Stimulated activated CD8-positive, alpha-beta memory T cell treated with anti-CD3 and anti-CD28 coated beads, Interleukin-7, amount 100 ng/mL, for 24 hours (primary cell): ENCODE results near the gene RGS6.

ENCODE experiments used
- DNase-seq: peaks from one replicate; pipeline ENCODE4 v3.0.0-alpha.2; 2020; ENCODE audit warnings: low read depth

Gene RGS6

GRCh38 chr14:72014486-72014885, 82.3 kb downstream of the RGS6 start:
- DNase-seq, result no peak

GRCh38 chr14:72017290-72017689, 85.1 kb downstream of the RGS6 start:
- no peak for DNase-seq

DNA sequence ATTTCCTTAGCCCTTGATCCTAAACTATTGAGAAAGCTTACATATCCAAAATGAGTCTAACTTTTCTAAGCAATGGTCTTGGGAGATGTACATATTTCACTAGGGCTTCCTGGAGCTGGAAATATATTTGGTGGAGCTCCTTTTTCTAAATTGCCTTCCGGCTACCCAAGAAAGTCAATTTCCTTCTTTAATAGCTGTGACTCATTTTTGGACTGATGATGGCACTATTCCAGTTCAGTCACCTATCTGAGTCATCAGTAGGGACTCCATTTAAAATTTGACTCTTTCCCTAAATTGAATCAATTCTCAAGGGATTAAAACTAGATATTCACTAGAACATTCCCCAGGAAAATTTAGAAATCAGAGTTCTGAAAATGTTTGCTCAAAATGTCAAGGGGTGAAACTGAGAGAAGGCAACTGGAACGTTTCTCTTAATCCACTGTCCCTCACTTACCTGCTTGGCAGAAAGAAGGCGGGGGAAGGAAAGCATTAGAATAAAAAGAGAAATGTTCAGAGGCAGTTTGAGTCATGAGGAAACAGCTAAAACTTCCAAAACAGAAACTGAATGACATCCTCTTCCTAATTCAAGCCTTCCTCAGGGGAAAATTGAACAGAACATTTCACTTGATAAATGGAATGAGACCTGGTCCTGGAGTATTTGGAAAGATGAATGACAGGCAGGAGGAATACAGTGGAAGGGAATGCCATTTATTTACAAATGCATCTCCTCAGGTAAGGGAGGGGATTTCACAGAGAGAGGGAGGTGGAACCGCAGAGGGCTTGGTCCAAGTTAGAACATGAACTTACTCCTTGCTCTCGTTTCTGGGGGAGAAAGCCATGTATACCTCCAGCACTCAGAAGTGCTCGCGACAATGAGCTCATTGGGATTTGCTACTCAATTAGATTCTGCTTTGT, 91.2 kb downstream of the RGS6 start:
- DNase-seq, result no peak

- DNase-seq, result peak; percentile 16
Measured at GRCh38 chr14:72024043-72024407, 91.8 kb downstream of the RGS6 start.

DNA sequence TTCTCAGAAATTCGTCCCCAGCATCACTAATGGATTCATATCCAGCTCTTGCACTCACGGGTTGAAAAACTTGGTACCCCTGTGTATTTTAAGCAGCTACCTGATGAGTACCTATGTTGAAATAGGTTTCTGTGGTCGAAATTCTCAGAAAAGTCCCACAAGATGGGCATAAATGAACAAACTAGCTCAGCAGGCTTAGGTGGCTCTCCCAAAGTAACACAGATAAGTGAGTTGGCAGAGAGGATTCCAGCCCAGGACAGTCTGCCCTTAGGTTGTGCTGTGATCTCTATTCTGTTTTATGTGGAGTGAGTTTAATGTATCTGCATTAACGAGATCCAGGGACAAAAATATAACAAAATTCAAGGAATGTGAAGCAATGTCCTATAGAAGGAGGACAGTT, 92.3 kb downstream of the RGS6 start:
- no peak for DNase-seq

- no peak for DNase-seq
Measured at GRCh38 chr14:72026536-72026935, 94.3 kb downstream of the RGS6 start.

DNA sequence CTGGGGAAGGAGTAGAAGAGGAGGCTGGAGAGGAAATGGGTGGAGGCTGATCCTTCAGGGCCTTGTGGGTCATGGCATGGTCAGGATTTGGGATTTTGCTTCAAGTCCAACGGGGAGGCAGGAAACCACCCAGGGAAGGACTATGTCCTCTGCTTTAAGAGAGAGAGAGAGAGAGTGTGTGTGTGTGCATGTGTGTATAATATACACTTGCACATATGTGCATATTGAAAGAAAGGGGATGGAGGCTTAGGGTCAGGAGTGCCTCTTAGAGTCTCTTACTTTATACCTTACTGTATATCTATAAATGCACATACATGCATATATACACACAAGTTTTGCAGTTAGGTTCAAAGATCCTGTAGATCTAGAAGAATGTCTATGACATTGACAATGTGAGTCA, 94.8 kb downstream of the RGS6 start:
- no peak for DNase-seq

- DNase-seq, result no peak
Measured at GRCh38 chr14:72033365-72033764, 101.1 kb downstream of the RGS6 start.

DNA sequence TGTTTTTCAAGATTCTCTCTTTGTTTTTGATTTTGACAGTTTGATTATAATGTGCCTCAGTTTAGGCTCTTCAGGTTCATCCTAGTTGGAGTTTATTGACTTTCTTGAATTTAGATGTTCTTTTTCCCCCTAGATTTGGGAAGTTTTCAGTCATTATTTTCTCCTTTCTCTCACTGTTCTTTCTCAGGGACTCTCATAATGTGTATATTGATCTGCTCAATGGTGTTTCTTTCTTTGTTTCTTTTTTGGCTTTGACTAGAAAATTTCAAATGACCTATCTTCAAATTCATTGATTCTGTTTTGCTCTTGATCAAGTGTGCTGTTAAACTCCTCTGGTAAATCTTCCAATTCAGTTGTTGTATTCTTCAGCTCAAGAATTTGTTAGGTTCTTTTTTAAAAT, 108.3 kb downstream of the RGS6 start:
- no peak for DNase-seq

GRCh38 chr14:72045271-72045670, 113.0 kb downstream of the RGS6 start:
- DNase-seq, result no peak

DNA sequence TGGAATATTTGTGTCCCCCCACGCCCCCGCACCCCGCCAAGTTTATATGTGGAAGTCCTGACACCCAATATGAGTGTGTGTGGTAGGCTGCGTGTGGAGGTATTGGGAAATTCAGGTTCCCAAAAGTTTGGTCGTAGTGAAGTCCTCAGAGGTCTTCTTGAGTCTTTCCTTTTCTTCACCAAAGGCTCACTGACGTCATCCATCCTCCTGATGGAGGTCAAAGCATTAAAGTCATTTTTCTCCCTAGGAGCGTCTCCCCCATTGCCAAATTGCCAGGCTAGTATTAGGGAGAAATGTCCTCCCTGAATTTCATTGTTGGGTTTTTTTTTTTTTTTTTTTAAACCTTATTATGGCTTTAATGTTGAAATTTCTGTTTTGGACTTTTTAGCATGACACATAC, 113.7 kb downstream of the RGS6 start:
- no peak for DNase-seq

DNA sequence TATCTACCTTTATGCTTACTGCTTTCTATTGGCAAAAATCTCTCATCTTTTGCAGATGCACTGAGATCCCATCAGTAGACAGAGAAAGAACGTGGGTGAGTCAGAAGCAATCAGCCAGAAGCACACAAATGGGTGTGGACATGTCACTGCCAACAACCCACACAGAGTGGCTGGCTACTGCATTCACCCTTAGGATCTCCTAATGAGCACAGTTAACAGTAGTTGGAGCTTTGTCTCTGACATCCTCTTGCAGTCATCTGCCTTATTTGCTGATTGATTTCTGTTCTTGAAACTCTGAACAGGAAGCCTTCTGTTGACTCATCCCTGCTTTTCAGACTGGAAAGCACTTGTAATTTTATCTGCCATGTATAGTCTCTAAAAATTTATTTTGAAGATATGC, 117.2 kb downstream of the RGS6 start:
- DNase-seq, result no peak

DNA sequence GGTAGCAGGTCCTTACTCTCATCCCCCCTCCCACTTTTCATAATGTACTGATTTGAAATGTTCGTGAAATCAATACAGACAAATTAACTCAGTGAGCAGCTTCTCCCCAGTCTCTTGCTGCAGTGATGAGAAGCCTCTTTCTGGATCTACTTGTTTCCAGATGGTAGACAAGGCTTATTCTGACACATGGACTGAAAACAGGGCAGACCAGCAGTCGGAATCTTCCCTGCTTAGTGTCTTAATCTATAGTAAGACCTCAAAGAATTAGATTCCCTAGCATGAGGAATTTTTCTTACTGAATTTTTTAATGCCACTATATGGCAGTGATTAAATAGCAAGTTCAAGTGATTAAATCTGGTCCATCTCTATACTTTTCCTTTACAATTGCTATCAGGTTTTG, 120.1 kb downstream of the RGS6 start:
- DNase-seq, result no peak

- no peak for DNase-seq
Measured at GRCh38 chr14:72053651-72054050, 121.4 kb downstream of the RGS6 start.

GRCh38 chr14:72054911-72055310, 122.7 kb downstream of the RGS6 start:
- DNase-seq, result no peak

DNA sequence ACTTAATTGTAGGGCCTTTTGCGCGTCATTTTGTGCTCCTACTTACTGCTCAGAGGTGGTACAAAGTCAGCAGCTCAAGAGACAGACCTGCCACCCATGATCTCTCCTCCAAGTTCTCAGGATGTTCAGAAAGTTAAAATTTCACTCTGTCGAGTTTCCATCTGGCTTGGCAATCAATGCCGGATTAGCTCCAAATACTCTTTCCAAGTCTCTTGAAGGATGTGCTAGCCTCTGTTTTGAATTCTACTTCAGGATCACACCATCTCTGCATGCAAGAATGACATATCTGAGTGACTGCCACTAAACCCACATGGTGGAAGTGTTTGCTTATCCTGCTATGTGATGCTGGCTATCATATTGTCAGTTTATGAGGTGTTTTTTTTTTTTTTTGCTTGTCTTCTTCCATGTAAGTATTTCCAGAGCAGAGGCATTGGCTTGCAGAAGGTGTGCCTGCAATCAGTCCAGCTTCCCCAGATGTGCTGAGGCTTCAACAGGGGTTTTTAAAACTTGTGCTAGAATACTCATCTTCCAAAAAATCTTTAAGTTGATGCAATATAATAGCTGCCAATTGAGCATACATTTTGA, 125.6 kb downstream of the RGS6 start:
- DNase-seq, result no peak

- no peak for DNase-seq
Measured at GRCh38 chr14:72060460-72060859, 128.2 kb downstream of the RGS6 start.

DNA sequence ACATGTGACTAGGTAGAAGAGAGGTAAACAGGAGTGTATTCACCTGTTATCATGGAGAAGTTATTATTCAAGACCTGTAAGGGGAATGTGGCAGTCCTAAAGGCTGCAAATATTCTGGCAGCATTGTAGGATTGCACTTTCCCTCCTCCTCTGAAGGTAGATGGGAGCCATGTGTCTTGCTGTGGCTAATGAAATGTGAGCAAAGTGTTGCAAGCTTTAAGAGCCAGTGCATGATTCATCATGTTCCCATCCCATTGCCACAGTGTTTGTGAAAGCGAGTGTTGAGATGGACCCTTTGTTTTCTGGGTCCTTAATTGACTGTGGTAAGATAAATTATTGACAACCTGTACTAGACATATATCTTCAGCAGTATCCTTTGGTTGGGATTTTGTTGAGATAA, 128.7 kb downstream of the RGS6 start:
- no peak for DNase-seq

DNA sequence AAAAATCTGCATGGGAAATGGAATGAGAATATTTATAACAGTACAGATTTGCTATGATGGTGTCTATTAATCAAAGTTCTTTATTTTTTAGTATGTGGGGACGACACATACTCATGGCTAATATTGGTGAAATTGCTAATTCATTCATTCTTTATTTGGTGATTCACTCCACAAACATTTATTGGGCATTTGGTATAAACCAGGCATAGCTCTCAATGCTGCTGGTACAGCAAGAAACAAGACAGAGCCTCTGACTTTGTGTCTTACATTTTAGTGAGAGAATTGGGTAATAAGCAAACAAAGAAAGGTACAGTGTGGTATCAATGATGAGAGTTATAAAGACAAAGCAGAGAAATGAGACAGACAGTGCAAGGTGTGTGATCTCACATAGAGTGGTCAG, 129.5 kb downstream of the RGS6 start:
- no peak for DNase-seq

GRCh38 chr14:72063761-72064282, 131.6 kb downstream of the RGS6 start:
- no peak for DNase-seq

GRCh38 chr14:72064501-72064900, 132.3 kb downstream of the RGS6 start:
- no peak for DNase-seq

GRCh38 chr14:72070458-72070857, 138.2 kb downstream of the RGS6 start:
- no peak for DNase-seq

DNA sequence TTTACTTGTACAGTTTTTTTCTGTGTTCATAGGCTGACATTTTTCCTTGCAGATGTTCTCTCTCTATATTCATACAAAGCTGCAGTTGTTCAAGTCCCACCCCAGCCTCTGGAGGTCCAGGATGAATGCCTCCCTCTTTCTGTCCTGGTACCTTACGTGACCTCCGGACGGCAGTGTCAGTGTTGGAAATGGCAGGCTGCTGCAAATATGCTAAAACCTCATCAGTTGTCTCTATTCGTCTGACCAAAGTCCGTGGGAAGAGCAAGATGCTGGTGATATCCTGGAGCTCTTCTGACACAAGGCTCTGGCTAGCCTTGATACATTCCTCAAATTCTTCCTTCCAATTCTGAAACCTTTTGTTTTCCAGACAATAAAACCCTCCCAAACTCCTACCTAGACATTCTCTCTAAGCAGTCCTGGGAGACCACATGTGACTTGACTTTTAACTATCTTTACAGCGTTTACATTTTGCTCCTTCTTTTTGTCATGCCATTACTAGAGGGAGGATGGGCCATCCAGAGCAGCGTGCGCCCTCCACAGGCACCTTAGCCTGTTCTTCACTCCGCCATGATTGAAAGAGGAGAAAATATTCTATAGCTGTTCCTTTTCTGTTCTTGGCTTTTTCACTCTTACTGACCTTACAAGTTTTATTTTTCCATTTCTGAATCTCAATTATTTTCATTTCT, 143.6 kb downstream of the RGS6 start:
- DNase-seq, result no peak
